Smooth muscle cell (in vitro differentiated cells): ENCODE data around the gene ARFGAP2. TPM values are rescaled to one million over a fixed set of nuclear protein-coding genes. Genes with fewer than 3 reads are reported as not detected.

ENCODE experiments used
- DNase-seq: peaks from one replicate; lab custom pipeline; 2025; ENCODE audit not compliant: unreplicated experiment; lab: John Stamatoyannopoulos, UW
- H2AFZ ChIP-seq: fragments of 200-600 bp; sonication (generic); 2 replicates; pipeline ENCODE4 v1.6.0; 2016; ENCODE audit warnings: antibody characterized with exemption, low read depth, mild to moderate bottlenecking
- H3F3A ChIP-seq: fragments of 200-600 bp; sonication (generic); 2 replicates; pipeline ENCODE4 v1.6.0; 2017; ENCODE audit warnings: antibody characterized with exemption, low read depth
- H3K27ac ChIP-seq: fragments of 200-600 bp; sonication (generic); 2 replicates; pipeline ENCODE4 v1.5.1; 2016; ENCODE audit warnings: low read depth, mild to moderate bottlenecking
- H3K27me3 ChIP-seq: fragments of 200-600 bp; sonication (generic); 2 replicates; pipeline ENCODE4 v1.6.1; 2016; ENCODE audit warnings: low read depth, mild to moderate bottlenecking
- H3K36me3 ChIP-seq: fragments of 200-600 bp; sonication (generic); 2 replicates; pipeline ENCODE4 v1.5.1; 2016; ENCODE audit warnings: low read depth
- H3K4me1 ChIP-seq: fragments of 200-600 bp; sonication (generic); 2 replicates; pipeline ENCODE4 v1.5.1; 2016; ENCODE audit warnings: low read depth
- H3K4me2 ChIP-seq: fragments of 200-600 bp; sonication (generic); 2 replicates; pipeline ENCODE4 v1.6.0; 2016; ENCODE audit warnings: mild to moderate bottlenecking
- H3K4me3 ChIP-seq: fragments of 200-600 bp; sonication (generic); 2 replicates; pipeline ENCODE4 v1.5.1; 2016; ENCODE audit warnings: mild to moderate bottlenecking
- H3K79me2 ChIP-seq: fragments of 200-600 bp; sonication (generic); 2 replicates; pipeline ENCODE4 v1.6.0; 2016; ENCODE audit warnings: low read depth, mild to moderate bottlenecking
- H3K9ac ChIP-seq: fragments of 200-600 bp; sonication (generic); 2 replicates; pipeline ENCODE4 v1.6.0; 2016; ENCODE audit warnings: low read depth
- H3K9me3 ChIP-seq: fragments of 200-600 bp; sonication (generic); replicated peaks from 2 replicates; pipeline ENCODE4 v1.5.1; 2016; ENCODE audit warnings: low read depth
- H4K20me1 ChIP-seq: fragments of 200-600 bp; sonication (generic); 2 replicates; pipeline ENCODE4 v1.6.0; 2016; ENCODE audit warnings: low read depth
- CTCF ChIP-seq: fragments of 200-600 bp; sonication (generic); IDR thresholded peaks from 2 replicates; pipeline ENCODE4 v1.5.1; 2017; ENCODE audit warnings: borderline replicate concordance, mild to moderate bottlenecking, antibody characterized with exemption; ENCODE audit not compliant: insufficient read depth, poor library complexity, severe bottlenecking
- whole genome bisulfite sequencing: methylation state at CpG from one replicate; pipeline ENCODE4 v1.1.7; 2016; ENCODE audit warnings: low lambda C conversion rate; 5-methylcytosine and 5-hydroxymethylcytosine counted together
- polyA plus RNA-seq: library from polyadenylated mRNA; unstranded; fragments of >200 nt; fragmentation: Nextera tagmentation; extraction: Ambion mirVana; gene quantifications from 2 replicates; pipeline ENCODE4 v1.2.1, GENCODE V29; 2016
- total RNA-seq: library from RNA; depleted of rRNA; stranded (reverse); fragments of >200 nt; gene quantifications from 2 replicates; pipeline ENCODE4 v1.2.3, GENCODE V29; 2014

ARFGAP2 gene
- total and polyA plus RNA-seq, 2 experiments from 2014 or later: 58.6 to 76.5 TPM

GRCh38 chr11:47171061-47171838 lies 5.4 kb downstream of the ARFGAP2 start:
- WGBS: 97% methylated on average over 16 of the region's 16 CpGs

GRCh38 chr11:47166368-47166767 lies 10.3 kb downstream of the ARFGAP2 start:
- H3K4me3 ChIP-seq: no peak overlapping the region

More at GRCh38 chr11:47171061-47171838, 5.4 kb downstream of the ARFGAP2 start:
- Histone ChIP-seq H3K27me3 (no peaks in the 10 kb centered on the region), H3K4me3 (no peak overlapping the region), H3K4me1 (peaks cover 6% of the 10 kb centered on the region), H3K9me3 (no peaks in the 10 kb centered on the region), H3F3A (no peaks in the 10 kb centered on the region), H3K4me2 (no peak overlapping the region), H3K36me3 (no peaks in the 10 kb centered on the region), H2AFZ (no peak overlapping the region), H3K27ac (no peak overlapping the region), H3K79me2 (peaks cover 63% of the 10 kb centered on the region), H3K9ac (no peak overlapping the region), H4K20me1 (peaks cover 60% of the 10 kb centered on the region)
- DNase-seq: no peak
- no peak for TF ChIP-seq CTCF

GRCh38 chr11:47165253-47165840 lies 11.3 kb downstream of the ARFGAP2 start:
- Histone ChIP-seq H3K36me3 (no peaks in the 10 kb centered on the region), H3K4me1 (no peaks in the 10 kb centered on the region), H3K9me3 (no peaks in the 10 kb centered on the region), H3F3A (peaks cover 5% of the 10 kb centered on the region), H3K79me2 (peaks cover 8% of the 10 kb centered on the region), H3K4me2 (no peak overlapping the region), H3K27me3 (no peaks in the 10 kb centered on the region), H4K20me1 (peaks cover 38% of the 10 kb centered on the region), H3K9ac (no peak overlapping the region), H2AFZ (no peak overlapping the region), H3K4me3 (no peak overlapping the region), H3K27ac (no peak overlapping the region)
- DNase-seq: no peak
- WGBS: 95% methylated on average over 16 of the region's 16 CpGs
- TF ChIP-seq CTCF: no peak

More at GRCh38 chr11:47166368-47166767, 10.3 kb downstream of the ARFGAP2 start:
- no peak overlapping the region for H3K4me2 ChIP-seq
- H2AFZ ChIP-seq: no peak overlapping the region
- H4K20me1 ChIP-seq: peaks cover 42% of the 10 kb centered on the region
- H3K79me2 ChIP-seq: peaks cover 18% of the 10 kb centered on the region
- no peaks in the 10 kb centered on the region for H3K4me1 ChIP-seq
- no peaks in the 10 kb centered on the region for H3K36me3 ChIP-seq
- H3F3A ChIP-seq: peaks cover 5% of the 10 kb centered on the region
- H3K27me3 ChIP-seq: no peaks in the 10 kb centered on the region
- TF ChIP-seq CTCF: no peak
- DNase-seq: no peak
- H3K9me3 ChIP-seq: no peaks in the 10 kb centered on the region
- H3K27ac ChIP-seq: no peak overlapping the region
- 96% methylated on average over 5 of the region's 5 CpGs for WGBS
- no peak overlapping the region for H3K9ac ChIP-seq
